HepG2 (cell line): ENCODE results near the gene CPPED1. TPM values are rescaled to one million over a fixed set of nuclear protein-coding genes. Genes with fewer than 3 reads are reported as not detected.

ENCODE experiments used
- CENPX ChIP-seq: sonication (generic); formaldehyde crosslinking; IDR thresholded peaks from 2 replicates; pipeline ENCODE4 v1.9.0; 2021; ENCODE audit warnings: mild to moderate bottlenecking, missing genetic modification reagents, moderate library complexity
- KIAA2018 ChIP-seq: sonication (generic); formaldehyde crosslinking; IDR thresholded peaks from 2 replicates; pipeline ENCODE4 v1.5.0; 2020; ENCODE audit warnings: mild to moderate bottlenecking, missing genetic modification reagents, borderline replicate concordance
- MYC ChIP-seq: sonication (generic); formaldehyde crosslinking; IDR thresholded peaks from 2 replicates; pipeline ENCODE4 v1.9.0; 2021; ENCODE audit warnings: missing genetic modification reagents, borderline replicate concordance
- NR2F1 ChIP-seq, 2 experiments: fragments of 450-650 bp in 1 of 2; formaldehyde crosslinking in 1 of 2; IDR thresholded peaks; 2 replicates each; pipeline versions ENCODE4 v1.5.0 to v1.6.1; 2016 to 2020; ENCODE audit warnings: mild to moderate bottlenecking in 1 of 2, missing compliant biosample characterization in 1 of 2, missing genetic modification reagents in 1 of 2, moderate library complexity in 1 of 2
- SPEN ChIP-seq: sonication (generic); formaldehyde crosslinking; IDR thresholded peaks from 2 replicates; pipeline ENCODE4 v1.5.1; 2020; ENCODE audit warnings: low read depth, mild to moderate bottlenecking, missing genetic modification reagents
- ZSCAN22 ChIP-seq: sonication (generic); formaldehyde crosslinking; IDR thresholded peaks from 2 replicates; pipeline ENCODE4 v1.4.0; 2020; ENCODE audit warnings: mild to moderate bottlenecking, missing genetic modification reagents
- ZZZ3 ChIP-seq: sonication (generic); formaldehyde crosslinking; IDR thresholded peaks from 2 replicates; pipeline ENCODE4 v1.4.0; 2020; ENCODE audit warnings: missing genetic modification reagents, mild to moderate bottlenecking, borderline replicate concordance
- polyA plus RNA-seq, 8 experiments: library from polyadenylated mRNA; depleted of rRNA in 3 of 8; stranded (reverse) in 7 of 8; unstranded in 1 of 8; fragments of >200 nt; fragmentation: Illumina TruSeq in 4 of 8; extraction: Trizol in 4 of 8; gene quantifications; 2 replicates each; pipeline versions ENCODE4 v1.2.1 to v1.2.3, GENCODE V29; 2011 to 2016; ENCODE audit warnings: low read depth in 4 of 8, missing spikeins in 1 of 8, mixed read lengths in 1 of 8; ENCODE audit not compliant: insufficient read depth in 1 of 8
- total RNA-seq, 5 experiments: library from RNA; depleted of rRNA; stranded (reverse); fragments of >200 nt; fragmentation: Illumina TruSeq; extraction: Trizol; gene quantifications; 2 replicates each; pipeline ENCODE4 v1.2.3, GENCODE V29; 2016; ENCODE audit warnings: low read depth in 1 of 5
- TF ChIP-seq, protein P1 (sequence below), 2 experiments: sonication (generic) in 1 of 2; formaldehyde crosslinking in 1 of 2; IDR thresholded peaks; 2 replicates each; pipeline versions ENCODE4 v1.6.1 to v1.9.0; 2014 to 2022; ENCODE audit warnings: antibody characterized with exemption in 1 of 2, borderline replicate concordance in 1 of 2, inconsistent platforms in 1 of 2, low read depth in 1 of 2, missing genetic modification reagents in 1 of 2
- TF ChIP-seq, protein P2 (sequence below): sonication (generic); formaldehyde crosslinking; IDR thresholded peaks from 2 replicates; pipeline ENCODE4 v1.5.1; 2020; ENCODE audit warnings: missing genetic modification reagents, mild to moderate bottlenecking, borderline replicate concordance
- TF ChIP-seq, protein P3 (sequence below): sonication (generic); formaldehyde crosslinking; IDR thresholded peaks from 2 replicates; pipeline ENCODE4 v1.5.1; 2020; ENCODE audit warnings: mild to moderate bottlenecking, missing genetic modification reagents, moderate library complexity

CPPED1 gene
- total and polyA plus RNA-seq, 2 of the 13 experiments (the other 11 are each of a cell fraction or from before 2014, with no cell fraction given), result 66.6 to 71.3 TPM

DNA sequence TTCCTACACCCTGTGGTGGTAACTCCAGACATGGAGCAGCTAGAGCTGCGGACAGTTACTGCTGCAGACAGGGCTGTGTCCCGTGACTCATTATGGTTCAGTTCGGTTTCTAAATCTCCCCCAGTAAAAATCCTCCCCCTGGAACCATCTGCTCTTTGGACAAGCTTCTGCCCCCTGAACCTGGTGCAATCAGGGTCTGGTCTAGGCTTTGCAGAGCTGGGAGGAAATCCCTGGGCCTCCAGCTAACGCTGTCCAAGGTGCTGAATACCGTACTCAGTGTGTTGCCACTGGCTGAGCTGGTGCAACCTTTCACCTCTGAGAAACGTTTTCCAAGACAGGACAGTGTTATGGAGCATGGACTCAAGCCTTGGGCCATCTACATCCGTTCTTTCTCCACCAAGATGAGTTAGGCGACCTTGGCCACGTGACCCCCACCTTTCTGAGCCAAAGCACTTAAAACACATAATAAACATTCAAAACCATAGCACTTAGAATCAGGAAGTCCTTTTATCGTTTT, 142.0 kb downstream of the CPPED1 start (continued):
- TF ChIP-seq, protein P1, sequence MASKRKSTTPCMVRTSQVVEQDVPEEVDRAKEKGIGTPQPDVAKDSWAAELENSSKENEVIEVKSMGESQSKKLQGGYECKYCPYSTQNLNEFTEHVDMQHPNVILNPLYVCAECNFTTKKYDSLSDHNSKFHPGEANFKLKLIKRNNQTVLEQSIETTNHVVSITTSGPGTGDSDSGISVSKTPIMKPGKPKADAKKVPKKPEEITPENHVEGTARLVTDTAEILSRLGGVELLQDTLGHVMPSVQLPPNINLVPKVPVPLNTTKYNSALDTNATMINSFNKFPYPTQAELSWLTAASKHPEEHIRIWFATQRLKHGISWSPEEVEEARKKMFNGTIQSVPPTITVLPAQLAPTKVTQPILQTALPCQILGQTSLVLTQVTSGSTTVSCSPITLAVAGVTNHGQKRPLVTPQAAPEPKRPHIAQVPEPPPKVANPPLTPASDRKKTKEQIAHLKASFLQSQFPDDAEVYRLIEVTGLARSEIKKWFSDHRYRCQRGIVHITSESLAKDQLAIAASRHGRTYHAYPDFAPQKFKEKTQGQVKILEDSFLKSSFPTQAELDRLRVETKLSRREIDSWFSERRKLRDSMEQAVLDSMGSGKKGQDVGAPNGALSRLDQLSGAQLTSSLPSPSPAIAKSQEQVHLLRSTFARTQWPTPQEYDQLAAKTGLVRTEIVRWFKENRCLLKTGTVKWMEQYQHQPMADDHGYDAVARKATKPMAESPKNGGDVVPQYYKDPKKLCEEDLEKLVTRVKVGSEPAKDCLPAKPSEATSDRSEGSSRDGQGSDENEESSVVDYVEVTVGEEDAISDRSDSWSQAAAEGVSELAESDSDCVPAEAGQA (IDR thresholded peaks at IDR 0.05; ENCODE audit: low read depth), result no peak
- TF ChIP-seq, protein P1 (CRISPR knock-in tag; IDR thresholded peaks at IDR 0.05; ENCODE audit: borderline replicate concordance), result no peak
- TF ChIP-seq, protein P2, sequence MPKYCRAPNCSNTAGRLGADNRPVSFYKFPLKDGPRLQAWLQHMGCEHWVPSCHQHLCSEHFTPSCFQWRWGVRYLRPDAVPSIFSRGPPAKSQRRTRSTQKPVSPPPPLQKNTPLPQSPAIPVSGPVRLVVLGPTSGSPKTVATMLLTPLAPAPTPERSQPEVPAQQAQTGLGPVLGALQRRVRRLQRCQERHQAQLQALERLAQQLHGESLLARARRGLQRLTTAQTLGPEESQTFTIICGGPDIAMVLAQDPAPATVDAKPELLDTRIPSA (CRISPR knock-in tag), result no peak
- TF ChIP-seq KIAA2018 (CRISPR knock-in tag) (peak; percentile 43; the same call in 1 of the 2 replicates), SPEN (CRISPR knock-in tag) (no peak), ZSCAN22 (CRISPR knock-in tag) (0 out of 2 replicates have a peak, but pooled peaks have one; percentile 26), MYC (CRISPR knock-in tag) (peak; percentile 18; the same call in 1 of the 2 replicates), CENPX (CRISPR knock-in tag) (no peak), NR2F1 (CRISPR knock-in tag; IDR thresholded peaks at IDR 0.05) (peak; percentile 50 to 75; a peak in 3 of 4 replicates), ZZZ3 (CRISPR knock-in tag) (no peak)
- TF ChIP-seq, protein P3, sequence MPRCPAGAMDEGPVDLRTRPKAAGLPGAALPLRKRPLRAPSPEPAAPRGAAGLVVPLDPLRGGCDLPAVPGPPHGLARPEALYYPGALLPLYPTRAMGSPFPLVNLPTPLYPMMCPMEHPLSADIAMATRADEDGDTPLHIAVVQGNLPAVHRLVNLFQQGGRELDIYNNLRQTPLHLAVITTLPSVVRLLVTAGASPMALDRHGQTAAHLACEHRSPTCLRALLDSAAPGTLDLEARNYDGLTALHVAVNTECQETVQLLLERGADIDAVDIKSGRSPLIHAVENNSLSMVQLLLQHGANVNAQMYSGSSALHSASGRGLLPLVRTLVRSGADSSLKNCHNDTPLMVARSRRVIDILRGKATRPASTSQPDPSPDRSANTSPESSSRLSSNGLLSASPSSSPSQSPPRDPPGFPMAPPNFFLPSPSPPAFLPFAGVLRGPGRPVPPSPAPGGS (CRISPR knock-in tag), result no peak; the same call in none of the 2 replicates
